Mesenchymal stem cell (in vitro differentiated cells and primary cell): ENCODE data around the gene PLXNB2.

Experiments used
- DNase-seq: peaks from one replicate; pipeline ENCODE4 v3.0.0-alpha.2; 2013
- H2AFZ ChIP-seq: one replicate; pipeline ENCODE4 v1.6.1; 2013; ENCODE audit warnings: low read depth, mild to moderate bottlenecking, control low read depth, inconsistent platforms, low read length, moderate library complexity
- H2AK5ac ChIP-seq: 2 replicates; pipeline ENCODE4 v1.6.1; 2013; ENCODE audit warnings: low read length, moderate library complexity, mild to moderate bottlenecking, inconsistent platforms; ENCODE audit not compliant: severe bottlenecking
- H2BK120ac ChIP-seq: one replicate; pipeline ENCODE4 v1.6.1; 2013; ENCODE audit warnings: low read depth, mild to moderate bottlenecking, inconsistent platforms, low read length, moderate library complexity
- H2BK12ac ChIP-seq, 2 experiments: one replicate each; pipeline ENCODE4 v1.6.1; 2013; ENCODE audit warnings: inconsistent platforms in 2 of 2, low read length in 2 of 2, mild to moderate bottlenecking in 2 of 2, moderate library complexity in 2 of 2, control low read depth in 1 of 2
- H2BK15ac ChIP-seq: one replicate; pipeline ENCODE4 v1.6.1; 2013; ENCODE audit warnings: mild to moderate bottlenecking, low read depth, inconsistent platforms; ENCODE audit not compliant: poor library complexity, severe bottlenecking
- H2BK5ac ChIP-seq: 2 replicates; pipeline ENCODE4 v1.6.1; 2013; ENCODE audit warnings: low read depth, mild to moderate bottlenecking, low read length, control low read depth, inconsistent platforms; ENCODE audit not compliant: poor library complexity, severe bottlenecking
- H3K14ac ChIP-seq, 2 experiments: one replicate each; pipeline ENCODE4 v1.6.1; 2013; ENCODE audit warnings: inconsistent platforms in 2 of 2, low read length in 2 of 2, control low read depth in 1 of 2, mild to moderate bottlenecking in 1 of 2, moderate library complexity in 1 of 2
- H3K18ac ChIP-seq, 2 experiments: one replicate each; pipeline ENCODE4 v1.6.1; 2013; ENCODE audit warnings: inconsistent platforms in 2 of 2, low read length in 2 of 2, control low read depth in 1 of 2, low read depth in 1 of 2, mild to moderate bottlenecking in 1 of 2
- H3K23ac ChIP-seq, 2 experiments: one replicate each; pipeline ENCODE4 v1.6.1; 2013; ENCODE audit warnings: inconsistent platforms in 2 of 2, low read length in 2 of 2, mild to moderate bottlenecking in 2 of 2, moderate library complexity in 2 of 2, control low read depth in 1 of 2
- H3K27ac ChIP-seq: 2 replicates; pipeline ENCODE4 v1.5.1; 2013; ENCODE audit warnings: mild to moderate bottlenecking, moderate library complexity, low read length, control low read depth, inconsistent platforms; ENCODE audit not compliant: poor library complexity, severe bottlenecking
- H3K27me3 ChIP-seq, 2 experiments: 2 replicates each; pipeline versions ENCODE4 v1.6.1 to v1.7.0; 2013; ENCODE audit warnings: low read length in 2 of 2, mild to moderate bottlenecking in 2 of 2, moderate library complexity in 2 of 2, control low read depth in 1 of 2, inconsistent platforms in 1 of 2; ENCODE audit not compliant: control insufficient read depth in 1 of 2, insufficient read depth in 1 of 2
- H3K36me3 ChIP-seq, 2 experiments: 2 replicates each; pipeline versions ENCODE4 v1.6.1 to v1.7.0; 2013; ENCODE audit warnings: low read length in 2 of 2, control low read depth in 1 of 2, inconsistent platforms in 1 of 2, low read depth in 1 of 2, mild to moderate bottlenecking in 1 of 2; ENCODE audit not compliant: insufficient read depth in 2 of 2, control insufficient read depth in 1 of 2
- H3K4ac ChIP-seq, 2 experiments: one replicate each; pipeline ENCODE4 v1.6.1; 2013; ENCODE audit warnings: inconsistent platforms in 2 of 2, low read length in 2 of 2, mild to moderate bottlenecking in 2 of 2, moderate library complexity in 2 of 2, control low read depth in 1 of 2, low read depth in 1 of 2
- H3K4me1 ChIP-seq: 2 replicates; pipeline ENCODE4 v1.6.1; 2013; ENCODE audit warnings: low read depth, low read length, control low read depth; ENCODE audit not compliant: control insufficient read depth, insufficient read depth
- H3K4me2 ChIP-seq: 2 replicates; pipeline ENCODE4 v1.6.1; 2013; ENCODE audit warnings: low read length, mild to moderate bottlenecking, inconsistent platforms; ENCODE audit not compliant: poor library complexity, severe bottlenecking
- H3K4me3 ChIP-seq, 2 experiments: 2 replicates each; pipeline versions ENCODE4 v1.5.1 to v1.7.0; 2013; ENCODE audit warnings: low read length in 2 of 2, mild to moderate bottlenecking in 2 of 2, control low read depth in 1 of 2, low read depth in 1 of 2; ENCODE audit not compliant: insufficient read depth in 1 of 2
- H3K79me1 ChIP-seq: replicated peaks from 2 replicates; pipeline ENCODE4 v1.6.1; 2013; ENCODE audit warnings: mild to moderate bottlenecking, control low read depth, low read length, inconsistent platforms; ENCODE audit not compliant: poor library complexity, severe bottlenecking
- H3K9ac ChIP-seq: 2 replicates; pipeline ENCODE4 v1.7.0; 2013; ENCODE audit warnings: mild to moderate bottlenecking, low read length, moderate library complexity
- H3K9me3 ChIP-seq: 2 replicates; pipeline ENCODE4 v1.7.0; 2013; ENCODE audit warnings: mild to moderate bottlenecking, low read length; ENCODE audit not compliant: control insufficient read depth
- H4K8ac ChIP-seq: one replicate; pipeline ENCODE4 v1.6.1; 2013; ENCODE audit warnings: inconsistent platforms, mild to moderate bottlenecking, low read length, moderate library complexity
- H4K91ac ChIP-seq: one replicate; pipeline ENCODE4 v1.6.1; 2013; ENCODE audit warnings: mild to moderate bottlenecking, low read length, inconsistent platforms
- WGBS: methylation state at CpG from one replicate; pipeline ENCODE4 v1.1.7; 2013; ENCODE audit warnings: mixed read lengths; 5-methylcytosine and 5-hydroxymethylcytosine counted together

The PLXNB2 gene

DNA sequence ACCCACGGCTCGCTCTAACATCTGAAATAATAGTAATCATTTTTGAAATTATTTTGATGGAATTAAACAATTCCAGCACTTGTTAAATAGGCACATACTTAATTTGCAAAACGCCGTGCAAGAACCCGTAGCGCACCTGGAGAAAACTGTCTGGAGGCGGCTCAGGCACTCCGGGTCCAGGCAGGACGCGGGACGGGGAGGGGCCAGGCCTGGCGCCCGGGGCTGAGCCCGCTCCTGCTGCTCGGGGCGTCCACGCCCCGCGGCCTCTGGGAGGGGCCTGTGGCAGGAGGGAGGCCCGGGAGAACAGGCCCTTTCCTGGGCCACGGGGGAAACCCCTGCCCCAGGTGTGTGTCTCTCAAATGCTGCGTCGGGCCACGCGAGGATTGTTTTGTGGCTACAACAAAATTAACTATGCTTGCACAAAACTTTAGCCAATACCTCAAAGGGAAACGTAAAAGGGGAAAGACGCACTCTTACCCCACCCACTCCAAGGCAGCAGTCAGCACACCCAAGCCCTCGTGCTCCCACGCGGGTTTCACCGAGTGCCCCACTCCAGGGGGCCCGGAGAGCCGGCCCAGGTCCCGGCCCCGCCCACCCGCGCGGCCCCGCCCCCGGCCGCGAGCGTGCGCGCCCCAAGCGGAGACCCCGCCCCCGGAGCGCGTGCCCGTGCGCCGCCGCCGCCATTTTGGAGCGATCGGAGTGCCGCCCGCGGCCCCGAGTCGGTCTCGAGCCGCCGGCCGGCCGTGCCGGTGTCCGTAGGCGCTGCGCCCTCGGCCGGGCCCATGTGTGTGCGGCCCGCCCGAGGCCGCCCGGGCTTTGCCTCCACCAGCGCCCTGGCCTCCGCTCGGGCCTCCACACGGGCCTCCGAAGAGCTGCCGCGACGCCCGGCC, 35.5 kb upstream of the PLXNB2 start, which contains the start of gene PPP6R2:
Gene PPP6R2 (plus strand): TSS at position 677 of the 890 bp plus-strand sequence. CDS start 50,582 bp downstream, outside the sequence.
- peak within 1 kb of the TSS in 1 of 2 experiments; percentile 10 for H3K23ac ChIP-seq
- H3K4me1 ChIP-seq: peaks cover 16% of the 10 kb centered on the region
- H3K4me2 ChIP-seq: peak within 1 kb of the TSS; percentile 96
- H3K27ac ChIP-seq: peak within 1 kb of the TSS; percentile 85
- peak within 1 kb of the TSS; percentile 80 for H2BK120ac ChIP-seq
- no peaks in the 10 kb centered on the region for H3K27me3 ChIP-seq
- H3K4ac ChIP-seq: peak within 1 kb of the TSS; percentile 67 to 95
- peak within 1 kb of the TSS; percentile 92 for H4K8ac ChIP-seq
- H2BK5ac ChIP-seq: peak within 1 kb of the TSS; percentile 73
- H2AK5ac ChIP-seq: no peak within 1 kb of the TSS
- no peak within 1 kb of the TSS for H4K91ac ChIP-seq
- peaks cover 9% of the 10 kb centered on the region in 2 experiments for H3K36me3 ChIP-seq
- peaks cover 3% of the 10 kb centered on the region for H3K79me1 ChIP-seq
- H3K4me3 ChIP-seq: peak within 1 kb of the TSS; percentile 85 to 90
- peak within 1 kb of the TSS in 1 of 2 experiments; percentile 64 for H3K14ac ChIP-seq
- DNase-seq: peak; percentile 79
- H2BK15ac ChIP-seq: peak within 1 kb of the TSS; percentile 92
- under 1% methylated on average over 34 of the region's 87 CpGs for WGBS
- H3K18ac ChIP-seq: peak within 1 kb of the TSS; percentile 81 to 82
- no peaks in the 10 kb centered on the region for H3K9me3 ChIP-seq
- peak within 1 kb of the TSS; percentile 49 for H2AFZ ChIP-seq
- peak within 1 kb of the TSS; percentile 90 for H3K9ac ChIP-seq
- no peak within 1 kb of the TSS for H2BK12ac ChIP-seq

- peaks cover 21% of the 10 kb centered on the region for H3K4me1 ChIP-seq
- peak overlapping the region in 1 of 2 experiments; percentile 32 for H3K4ac ChIP-seq
- peaks cover 3% of the 10 kb centered on the region for H3K79me1 ChIP-seq
- no peak overlapping the region for H3K14ac ChIP-seq
- peak overlapping the region; percentile 96 for H3K4me2 ChIP-seq
- no peak overlapping the region for H3K23ac ChIP-seq
- peak overlapping the region; percentile 49 for H3K27ac ChIP-seq
- H3K36me3 ChIP-seq: peaks cover 4 to 12% of the 10 kb centered on the region in 2 experiments
- 11% methylated on average over 24 of the region's 26 CpGs for WGBS
- peak overlapping the region; percentile 80 for H4K8ac ChIP-seq
- no peaks in the 10 kb centered on the region for H3K9me3 ChIP-seq
- peak overlapping the region; percentile 72 for H4K91ac ChIP-seq
- H2BK12ac ChIP-seq: peak overlapping the region in 1 of 2 experiments; percentile 64
- H3K18ac ChIP-seq: peak overlapping the region in 1 of 2 experiments; percentile 46
- peak overlapping the region; percentile 90 for H3K9ac ChIP-seq
- H2BK5ac ChIP-seq: no peak overlapping the region
- H2AFZ ChIP-seq: peak overlapping the region; percentile 29
- H2BK15ac ChIP-seq: peak overlapping the region; percentile 62
- peak overlapping the region in 1 of 2 experiments; percentile 90 for H3K4me3 ChIP-seq
- H2AK5ac ChIP-seq: no peak overlapping the region
- peak; percentile 90 for DNase-seq
- no peaks in the 10 kb centered on the region for H3K27me3 ChIP-seq
- H2BK120ac ChIP-seq: no peak overlapping the region
Observed at GRCh38 chr22:50341977-50342650, 34.7 kb upstream of the PLXNB2 start.

DNA sequence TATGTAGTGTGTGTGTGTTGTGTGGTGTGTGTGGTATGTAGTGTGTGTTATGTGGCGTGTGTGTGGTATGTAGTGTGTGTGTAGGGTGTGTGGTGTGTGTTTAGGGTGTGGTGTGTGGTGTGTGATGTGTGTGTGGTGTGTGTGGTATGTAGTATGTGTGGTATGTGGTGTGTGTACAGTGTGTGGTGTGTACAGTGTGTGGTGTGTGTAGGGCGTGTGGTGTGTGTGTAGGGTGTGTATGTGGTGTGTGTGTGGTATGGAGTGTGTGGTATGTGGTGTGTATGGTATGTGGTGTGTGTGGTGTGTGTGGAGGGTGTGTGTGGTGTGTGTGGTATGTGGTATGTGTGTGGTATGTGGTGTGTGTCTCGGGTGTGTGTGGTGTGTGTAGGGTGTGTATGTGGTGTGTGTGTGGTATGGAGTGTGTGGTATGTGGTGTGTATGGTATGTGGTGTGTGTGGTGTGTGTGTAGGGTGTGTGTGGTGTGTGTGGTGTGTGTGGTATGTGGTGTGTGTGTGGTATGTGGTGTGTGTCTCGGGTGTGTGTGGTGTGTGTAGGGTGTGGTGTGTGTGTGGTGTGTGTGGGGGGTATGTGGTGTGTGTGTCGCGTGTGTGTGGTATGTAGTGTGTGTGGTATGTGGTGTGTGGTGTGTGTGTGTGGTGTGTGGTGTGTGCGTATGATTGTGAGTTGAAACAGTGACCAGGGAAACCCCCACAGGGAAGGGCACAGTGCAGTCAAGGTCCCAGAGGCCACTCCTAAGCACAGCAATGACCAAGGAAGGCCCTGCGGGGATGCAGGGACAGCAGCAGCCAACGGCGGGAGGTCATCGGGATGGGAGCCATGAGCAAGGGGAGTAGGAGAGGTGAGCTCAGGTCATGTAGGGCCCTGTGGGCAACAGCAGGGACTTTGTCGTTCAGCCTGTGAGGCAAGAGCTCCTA, 32.8 kb upstream of the PLXNB2 start:
- Histone ChIP-seq H2AFZ (no peak overlapping the region), H3K9me3 (no peaks in the 10 kb centered on the region), H3K79me1 (no peaks in the 10 kb centered on the region), H3K4me2 (no peak overlapping the region), H3K27me3 (no peaks in the 10 kb centered on the region), H2AK5ac (no peak overlapping the region), H3K4me1 (peaks cover 12% of the 10 kb centered on the region), H3K23ac (no peak overlapping the region), H2BK15ac (no peak overlapping the region), H2BK5ac (no peak overlapping the region), H3K14ac (peak overlapping the region in 1 of 2 experiments; percentile 28), H4K91ac (peak overlapping the region; percentile 76), H4K8ac (no peak overlapping the region), H3K27ac (no peak overlapping the region), H3K4ac (peak overlapping the region in 1 of 2 experiments; percentile 7), H3K4me3 (no peak overlapping the region), H3K36me3 (peaks cover 0 to 4% of the 10 kb centered on the region in 2 experiments), H2BK12ac (peak overlapping the region in 1 of 2 experiments; percentile 40), H3K18ac (peak overlapping the region in 1 of 2 experiments; percentile 44), H3K9ac (no peak overlapping the region), H2BK120ac (no peak overlapping the region)
- 86% methylated on average over 11 of the region's 12 CpGs for WGBS
- DNase-seq: peak; percentile 50
